Heart left ventricle (tissue), 13 donors: ENCODE measurements around the gene ATAD1.

ENCODE experiments used
- POLR2A ChIP-seq, 2 donors: fragments of 450-650 bp; IDR thresholded peaks; one replicate each; pipeline ENCODE4 v1.6.1; 2017; ENCODE audit warnings: antibody characterized with exemption in 2 of 2, mild to moderate bottlenecking in 2 of 2, moderate library complexity in 2 of 2
- TF ChIP-seq, protein P1 (sequence below), 12 donors: fragments of 200-600 bp; sonication (generic) in 4 of 12; IDR thresholded peaks; one replicate each; pipeline versions ENCODE4 v1.5.0 to v1.8.0; 2018 to 2022; ENCODE audit warnings: antibody characterized with exemption in 12 of 12, mild to moderate bottlenecking in 5 of 12
- donor health status: ischemic (EF 13 %, LVEDD 7.1; RV severe dilation, severe dysfunction).
- donor health status: DM: no; HTN: yes; CAD: no.
- donor health status: DM: no; HTN: no; CAD: no.
- donor health status: ischemic (EF 25% LVEDD 6.9; RV normal size, moderate dysfunction).
- donor health status: ischemic (EF 25% LVEDD 5.7; RV mildly dilated, moderate dysfunction).
- donor health status: ischemic (EF 35%, LVEDD 5.7; RV mildly dilated, moderate dysfunction).
- donor health status: nonischemic (EF 11% LVEDD 7.7; RV severe dilation, severe dysfunction).
- donor health status: DM: yes; HTN: yes; CAD: no.
- donor health status: PGD.
- donor health status: ischemic (EF 29% LVEDD 5.4; RV normal size, mild dysfunction).
- donor health status: nonischemic (EF 23%, LVEDD 6.1; RV moderate dilation, normal function).

DNA sequence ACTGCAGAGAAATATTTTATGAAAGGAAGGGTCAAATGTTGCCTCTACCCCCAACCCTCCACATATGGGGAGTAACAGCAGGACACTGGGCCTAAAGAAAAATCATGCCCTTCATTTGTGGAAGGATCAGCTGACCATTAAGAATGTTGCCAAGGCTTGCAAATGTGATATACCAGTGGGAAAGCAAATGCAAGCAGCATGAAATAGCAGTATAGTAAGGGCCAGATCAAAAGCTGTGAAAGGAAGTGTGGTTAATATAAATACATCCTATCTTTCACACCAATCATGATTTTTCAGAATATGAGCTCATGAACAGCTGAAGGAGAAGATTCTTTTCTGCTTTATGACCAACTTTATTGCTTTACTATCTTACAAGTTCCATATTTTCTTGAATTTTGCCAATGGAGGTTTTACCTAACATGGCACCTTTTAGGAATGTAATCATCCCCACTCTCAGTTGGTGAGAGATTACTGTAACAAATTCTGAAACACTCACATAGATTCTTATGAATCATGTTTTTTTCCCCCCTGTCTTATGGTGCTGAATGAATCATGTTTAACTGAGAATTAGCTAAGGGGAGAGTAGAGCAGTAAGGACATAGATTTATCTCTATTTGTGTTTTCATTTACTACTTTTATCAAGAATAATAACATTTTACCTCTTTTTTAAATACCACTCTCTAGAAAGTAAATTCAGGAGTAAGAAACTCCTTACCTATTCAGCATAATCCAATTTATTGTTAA is 12.1 kb upstream of the ATAD1 start:
- TF ChIP-seq, protein P1, sequence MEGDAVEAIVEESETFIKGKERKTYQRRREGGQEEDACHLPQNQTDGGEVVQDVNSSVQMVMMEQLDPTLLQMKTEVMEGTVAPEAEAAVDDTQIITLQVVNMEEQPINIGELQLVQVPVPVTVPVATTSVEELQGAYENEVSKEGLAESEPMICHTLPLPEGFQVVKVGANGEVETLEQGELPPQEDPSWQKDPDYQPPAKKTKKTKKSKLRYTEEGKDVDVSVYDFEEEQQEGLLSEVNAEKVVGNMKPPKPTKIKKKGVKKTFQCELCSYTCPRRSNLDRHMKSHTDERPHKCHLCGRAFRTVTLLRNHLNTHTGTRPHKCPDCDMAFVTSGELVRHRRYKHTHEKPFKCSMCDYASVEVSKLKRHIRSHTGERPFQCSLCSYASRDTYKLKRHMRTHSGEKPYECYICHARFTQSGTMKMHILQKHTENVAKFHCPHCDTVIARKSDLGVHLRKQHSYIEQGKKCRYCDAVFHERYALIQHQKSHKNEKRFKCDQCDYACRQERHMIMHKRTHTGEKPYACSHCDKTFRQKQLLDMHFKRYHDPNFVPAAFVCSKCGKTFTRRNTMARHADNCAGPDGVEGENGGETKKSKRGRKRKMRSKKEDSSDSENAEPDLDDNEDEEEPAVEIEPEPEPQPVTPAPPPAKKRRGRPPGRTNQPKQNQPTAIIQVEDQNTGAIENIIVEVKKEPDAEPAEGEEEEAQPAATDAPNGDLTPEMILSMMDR (IDR thresholded peaks at IDR 0.05): no peak
- TF ChIP-seq POLR2A (IDR thresholded peaks at IDR 0.05): no peak
